H1 (cell line): ENCODE results near the gene NUP210. TPM values are rescaled to one million over a fixed set of nuclear protein-coding genes. Genes with fewer than 3 reads are reported as not detected.

Experiments used
- CTCF ChIA-PET: fragments of 300-600 bp; sonication (Branson Sonifier 250); formaldehyde crosslinking; loops from one replicate; lab custom pipeline; 2021; ENCODE audit not compliant: partially characterized antibody; lab: Charles Lee
- POLR2A ChIA-PET: fragments of 300-600 bp; sonication (Branson Sonifier 250); formaldehyde crosslinking; loops from one replicate; lab custom pipeline; 2021; ENCODE audit warnings: inconsistent platforms; ENCODE audit not compliant: partially characterized antibody; lab: Charles Lee
- DNase-seq, 2 experiments: peaks; one replicate each; pipeline versions ENCODE4 v3.0.0 to v3.0.0-alpha.2; 2010 to 2022; ENCODE audit warnings: low spot score in 2 of 2, low read depth in 1 of 2, mixed read lengths in 1 of 2
- FAIRE-seq: peaks from 2 replicates; lab custom pipeline; 2011; peaks lifted over from hg19 to GRCh38; lab: Jason Lieb, UNC
- H2AFZ ChIP-seq: 2 replicates; pipeline ENCODE4 v1.8.1; 2012; ENCODE audit warnings: low read length, inconsistent platforms
- H2AK5ac ChIP-seq: 2 replicates; pipeline ENCODE4 v1.6.1; 2013; ENCODE audit warnings: low read depth, low read length
- H2BK120ac ChIP-seq: replicated peaks from 2 replicates; pipeline ENCODE3; 2013; ENCODE audit warnings: low read depth, low read length, inconsistent platforms
- H2BK12ac ChIP-seq: 2 replicates; pipeline ENCODE4 v1.6.1; 2013; ENCODE audit warnings: low read depth, low read length
- H2BK15ac ChIP-seq: 2 replicates; pipeline ENCODE4 v1.6.1; 2013; ENCODE audit warnings: low read length
- H2BK20ac ChIP-seq: 2 replicates; pipeline ENCODE4 v1.6.1; 2013; ENCODE audit warnings: low read length
- H2BK5ac ChIP-seq: 2 replicates; pipeline ENCODE4 v1.6.1; 2013; ENCODE audit warnings: low read depth, low read length
- H3K14ac ChIP-seq: 2 replicates; pipeline ENCODE4 v1.6.1; 2013; ENCODE audit warnings: inconsistent platforms; ENCODE audit not compliant: insufficient read length
- H3K18ac ChIP-seq: 2 replicates; pipeline ENCODE4 v1.6.1; 2013; ENCODE audit warnings: low read length; ENCODE audit errors: extremely low read depth
- H3K23ac ChIP-seq: 2 replicates; pipeline ENCODE4 v1.6.1; 2013; ENCODE audit warnings: inconsistent platforms; ENCODE audit not compliant: insufficient read length
- H3K23me2 ChIP-seq: 2 replicates; pipeline ENCODE4 v1.6.1; 2013; ENCODE audit warnings: low read depth, low read length
- H3K27ac ChIP-seq: 2 replicates; pipeline ENCODE4 v1.6.1; 2011; ENCODE audit warnings: low read depth, low read length, inconsistent platforms
- H3K27me3 ChIP-seq, 4 experiments: replicated peaks in 1 of 4; 1 replicate in 1 of 4; 2 replicates in 3 of 4; pipeline versions ENCODE4 v1.6.1 to v1.8.1; 2011 to 2013; ENCODE audit warnings: low read length in 3 of 4, mild to moderate bottlenecking in 3 of 4, inconsistent platforms in 2 of 4, mixed read lengths in 2 of 4, moderate library complexity in 1 of 4; ENCODE audit not compliant: control insufficient read depth in 3 of 4, insufficient read depth in 3 of 4; ENCODE audit errors: extremely low read depth in 1 of 4
- H3K36me3 ChIP-seq, 4 experiments: 2 replicates each; pipeline versions ENCODE4 v1.6.1 to v1.8.1; 2011 to 2013; ENCODE audit warnings: mild to moderate bottlenecking in 4 of 4, low read length in 3 of 4, moderate library complexity in 2 of 4, control low read depth in 1 of 4, inconsistent platforms in 1 of 4; ENCODE audit not compliant: insufficient read depth in 4 of 4, control insufficient read depth in 2 of 4
- H3K4ac ChIP-seq: replicated peaks from 2 replicates; pipeline ENCODE3; 2013; ENCODE audit warnings: low read length, low read depth, mixed read lengths, inconsistent platforms; ENCODE audit not compliant: insufficient read length
- H3K4me1 ChIP-seq, 4 experiments: replicated peaks in 1 of 4; 1 replicate in 1 of 4; 2 replicates in 3 of 4; pipeline versions ENCODE4 v1.6.1 to v1.8.1; 2011 to 2013; ENCODE audit warnings: low read length in 3 of 4, inconsistent platforms in 2 of 4, mixed read lengths in 1 of 4; ENCODE audit not compliant: insufficient read depth in 4 of 4, control insufficient read depth in 3 of 4
- H3K4me2 ChIP-seq, 2 experiments: 2 replicates each; pipeline versions ENCODE4 v1.6.1 to v1.8.1; 2011 to 2013; ENCODE audit warnings: low read depth in 2 of 2, low read length in 2 of 2, control low read depth in 1 of 2, inconsistent platforms in 1 of 2, mild to moderate bottlenecking in 1 of 2; ENCODE audit not compliant: insufficient read depth in 1 of 2
- H3K4me3 ChIP-seq, 4 experiments: fragments of 200-600, 300-600 bp in 1 of 4; sonication (generic), shearing (Covaris generic), sonication (Bioruptor Twin) in 1 of 4; 2 replicates each; pipeline versions ENCODE4 v1.5.1 to v1.8.1; 2011 to 2016; ENCODE audit warnings: low read length in 4 of 4, low read depth in 3 of 4, control low read depth in 2 of 4, inconsistent platforms in 2 of 4, mild to moderate bottlenecking in 2 of 4, mixed read lengths in 1 of 4, moderate library complexity in 1 of 4; ENCODE audit not compliant: insufficient read depth in 2 of 4; ENCODE audit errors: extremely low read depth in 1 of 4
- H3K56ac ChIP-seq: replicated peaks from 2 replicates; pipeline ENCODE3; 2013; ENCODE audit warnings: low read depth, mild to moderate bottlenecking, mixed read lengths, low read length, inconsistent platforms; ENCODE audit not compliant: insufficient read length
- H3K79me1 ChIP-seq: 2 replicates; pipeline ENCODE4 v1.6.1; 2013; ENCODE audit warnings: low read depth, low read length, control low read depth
- H3K79me2 ChIP-seq, 2 experiments: 2 replicates each; pipeline versions ENCODE4 v1.6.1 to v1.8.1; 2012 to 2013; ENCODE audit warnings: low read length in 2 of 2, mild to moderate bottlenecking in 2 of 2, inconsistent platforms in 1 of 2; ENCODE audit not compliant: insufficient read depth in 2 of 2, control insufficient read depth in 1 of 2
- H3K9ac ChIP-seq, 4 experiments: replicated peaks in 1 of 4; 1 replicate in 1 of 4; 2 replicates in 3 of 4; pipeline versions ENCODE4 v1.6.1 to v1.8.1; 2011 to 2013; ENCODE audit warnings: low read depth in 3 of 4, low read length in 3 of 4, control low read depth in 2 of 4, mild to moderate bottlenecking in 2 of 4, moderate library complexity in 2 of 4, inconsistent platforms in 1 of 4; ENCODE audit errors: extremely low read depth in 1 of 4
- H3K9me3 ChIP-seq, 2 experiments: 2 replicates each; pipeline versions ENCODE4 v1.6.1 to v1.8.1; 2012 to 2013; ENCODE audit warnings: mild to moderate bottlenecking in 2 of 2, moderate library complexity in 2 of 2, control low read depth in 1 of 2, inconsistent platforms in 1 of 2, low read depth in 1 of 2, low read length in 1 of 2, mixed read lengths in 1 of 2; ENCODE audit not compliant: insufficient read depth in 2 of 2
- H4K20me1 ChIP-seq, 2 experiments: replicated peaks in 1 of 2; 2 replicates each; pipeline versions ENCODE3 to v1.8.1; 2011 to 2013; ENCODE audit warnings: inconsistent platforms in 2 of 2, low read length in 2 of 2, mild to moderate bottlenecking in 1 of 2; ENCODE audit not compliant: insufficient read depth in 2 of 2, control insufficient read depth in 1 of 2
- H4K5ac ChIP-seq: 2 replicates; pipeline ENCODE4 v1.6.1; 2013; ENCODE audit warnings: low read length, low read depth, mixed read lengths, inconsistent platforms; ENCODE audit not compliant: insufficient read length
- H4K8ac ChIP-seq: 2 replicates; pipeline ENCODE4 v1.8.0; 2013; ENCODE audit warnings: mild to moderate bottlenecking, moderate library complexity, low read length, inconsistent platforms; ENCODE audit not compliant: insufficient read depth; ENCODE audit errors: extremely low read depth
- H4K91ac ChIP-seq: replicated peaks from 2 replicates; pipeline ENCODE3; 2013; ENCODE audit warnings: low read length, mixed read lengths, inconsistent platforms; ENCODE audit not compliant: insufficient read length
- POU5F1 ChIP-seq: IDR thresholded peaks from 2 replicates; pipeline ENCODE4 v1.6.1; 2011; ENCODE audit warnings: low read depth, mild to moderate bottlenecking, low read length, moderate library complexity
- WGBS, 2 experiments: shearing (Covaris generic) in 1 of 2; methylation state at CpG; one replicate each; pipeline versions ENCODE4 v1.1.6 to v1.1.7; 2013 to 2015; ENCODE audit warnings: low lambda C conversion rate in 2 of 2, mixed read lengths in 2 of 2, inconsistent platforms in 1 of 2, low coverage in 1 of 2, missing lambda C conversion rate in 1 of 2; ENCODE audit not compliant: insufficient replicate concordance in 2 of 2, insufficient coverage in 1 of 2, insufficient read length in 1 of 2; ENCODE audit errors: extremely low coverage in 1 of 2, missing lambda C conversion rate in 1 of 2; 5-methylcytosine and 5-hydroxymethylcytosine counted together
- polyA plus RNA-seq, 7 experiments: library from polyadenylated mRNA; depleted of rRNA in 3 of 7; stranded (reverse) in 5 of 7; unstranded in 2 of 7; fragments of >200 nt in 5 of 7; fragments of 200-250 nt in 2 of 7; gene quantifications; 1 replicate in 5 of 7; 2 replicates in 1 of 7; 4 replicates in 1 of 7; pipeline versions ENCODE4 v1.2.1 to v1.2.3, GENCODE V29; 2011 to 2013; ENCODE audit warnings: missing spikeins in 2 of 7, mixed read lengths in 2 of 7
- total RNA-seq: library from RNA; stranded (reverse); fragmentation: NEBNext Ultra II Directional; extraction: Animal tissue kit (Norgen Biotek cat#: 25700); gene quantifications from 2 replicates; pipeline ENCODE4 v1.2.1, GENCODE V29; 2021

The NUP210 gene
- total and polyA plus RNA-seq, 2 of the 8 experiments (the other 6 are each of a cell fraction or from before 2014, with no cell fraction given) = 51.0 to 53.7 TPM

DNA sequence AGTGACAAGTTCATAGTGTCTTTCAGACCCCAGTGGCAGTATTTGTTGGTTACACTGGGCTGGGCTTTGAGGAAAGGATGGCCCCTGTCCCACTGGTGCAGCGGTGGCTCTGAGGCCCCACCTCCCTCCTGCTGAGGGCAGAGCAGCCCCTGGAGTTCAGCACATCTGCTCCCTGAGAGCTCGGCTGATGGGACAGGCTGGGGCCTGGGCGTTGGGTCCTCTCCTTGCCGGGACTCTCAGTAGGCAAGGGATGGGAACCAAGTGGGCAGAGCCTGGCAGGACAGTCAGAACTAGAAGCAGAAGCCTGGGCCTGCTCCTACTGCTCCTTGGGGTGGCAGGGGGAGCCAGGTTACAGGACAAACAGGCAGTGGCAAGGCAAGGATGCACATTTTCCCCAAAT is 114.5 kb downstream of the NUP210 start:
- Histone ChIP-seq H2BK12ac (no peak overlapping the region), H4K8ac (no peak overlapping the region), H3K4ac (peak overlapping the region; percentile 41), H4K5ac (no peak overlapping the region), H2BK15ac (peak overlapping the region; percentile 46; the same call in 1 of the 2 replicates), H3K79me2 (no peaks in the 10 kb centered on the region), H3K4me3 (no peak overlapping the region), H3K79me1 (no peaks in the 10 kb centered on the region), H3K18ac (no peak overlapping the region), H3K9ac (no peak overlapping the region), H2AK5ac (no peak overlapping the region), H4K91ac (peak overlapping the region; percentile 22), H3K27ac (no peak overlapping the region), H3K56ac (no peak overlapping the region), H3K36me3 (no peaks in the 10 kb centered on the region)
- CTCF ChIA-PET = interaction anchor here (1.0 to 2.8 kb wide), 6 partner anchors 10 to 200 kb away, joined by 3 to 20 read pairs (median 3); no protein-coding TSS in a partner anchor
- no peak for DNase-seq
- 89% methylated on average over 4 of the region's 4 CpGs; no CpG with 5 or more reads in 1 of the 2 experiments for WGBS, 2 experiments
- TF ChIP-seq POU5F1 = no peak
- TF ChIP-seq, all 59 proteins: peak for 0
- Histone ChIP-seq H2BK5ac (no peak overlapping the region), H4K20me1 (no peaks in the 10 kb centered on the region), H3K4me2 (no peak overlapping the region), H2BK120ac (no peak overlapping the region), H2AFZ (no peak overlapping the region), H3K9me3 (no peaks in the 10 kb centered on the region), H3K23me2 (no peaks in the 10 kb centered on the region), H3K23ac (no peak overlapping the region), H2BK20ac (no peak overlapping the region), H3K14ac (no peak overlapping the region), H3K4me1 (peaks cover 0 to 9% (median 5%) of the 10 kb centered on the region in 4 experiments; a peak in 4 of 7 replicates), H3K27me3 (no peaks in the 10 kb centered on the region)
- POLR2A ChIA-PET = interaction anchor here (1.0 kb wide), 1 partner anchor 14 kb away, joined by 4 read pairs; no protein-coding TSS in a partner anchor
- no peak for FAIRE-seq
